Measurements from ENCODE around the gene GGNBP2. TPM values are rescaled to one million over a fixed set of nuclear protein-coding genes. Genes with fewer than 3 reads are reported as not detected.

Gene GGNBP2
- total and polyA plus RNA-seq, 2 of the 8 experiments (the other 6 are each of a cell fraction or from before 2014, with no cell fraction given): 29.2 to 35.8 TPM

- TF ChIP-seq CHD7 (IDR thresholded peaks at IDR 0.05; ENCODE audit: insufficient replicate concordance, low read length) (no peak), EP300 (IDR thresholded peaks at IDR 0.05; ENCODE audit: borderline replicate concordance in 1 of 2, low read depth in 2 of 2, low read length in 2 of 2) (no peak)
These were observed 65.8 kb downstream of the GGNBP2 start (continued) for GRCh38 chr17:36610474-36610873.
